GM12874 (cell line): Measurements from ENCODE around the gene ATP13A3.

ENCODE experiments used
- TF ChIP-seq, protein P1 (sequence below): IDR thresholded peaks from 2 replicates; pipeline ENCODE4 v1.5.1; 2011; ENCODE audit warnings: low read depth, mild to moderate bottlenecking, control low read depth, low read length, moderate library complexity; ENCODE audit not compliant: insufficient read depth

Gene ATP13A3

DNA sequence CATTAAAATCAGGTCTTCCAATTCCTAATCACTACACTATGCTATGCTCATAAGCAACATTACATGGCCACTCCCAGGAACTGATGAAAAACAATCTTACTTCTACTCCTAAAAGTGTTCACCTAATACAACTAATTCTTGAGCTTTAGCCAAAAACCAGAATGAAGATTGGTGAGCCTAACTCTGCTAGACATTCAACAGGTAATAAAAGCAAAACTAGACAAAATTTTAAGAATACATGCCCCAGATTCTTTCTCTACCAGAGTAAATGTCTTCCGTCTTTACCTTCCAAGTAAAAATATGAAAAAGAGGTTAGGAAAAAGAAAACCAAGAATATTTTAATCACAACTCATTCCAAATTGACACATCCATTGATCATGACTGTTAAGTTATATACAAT lies 31.3 kb downstream of the ATP13A3 start:
- TF ChIP-seq, protein P1, sequence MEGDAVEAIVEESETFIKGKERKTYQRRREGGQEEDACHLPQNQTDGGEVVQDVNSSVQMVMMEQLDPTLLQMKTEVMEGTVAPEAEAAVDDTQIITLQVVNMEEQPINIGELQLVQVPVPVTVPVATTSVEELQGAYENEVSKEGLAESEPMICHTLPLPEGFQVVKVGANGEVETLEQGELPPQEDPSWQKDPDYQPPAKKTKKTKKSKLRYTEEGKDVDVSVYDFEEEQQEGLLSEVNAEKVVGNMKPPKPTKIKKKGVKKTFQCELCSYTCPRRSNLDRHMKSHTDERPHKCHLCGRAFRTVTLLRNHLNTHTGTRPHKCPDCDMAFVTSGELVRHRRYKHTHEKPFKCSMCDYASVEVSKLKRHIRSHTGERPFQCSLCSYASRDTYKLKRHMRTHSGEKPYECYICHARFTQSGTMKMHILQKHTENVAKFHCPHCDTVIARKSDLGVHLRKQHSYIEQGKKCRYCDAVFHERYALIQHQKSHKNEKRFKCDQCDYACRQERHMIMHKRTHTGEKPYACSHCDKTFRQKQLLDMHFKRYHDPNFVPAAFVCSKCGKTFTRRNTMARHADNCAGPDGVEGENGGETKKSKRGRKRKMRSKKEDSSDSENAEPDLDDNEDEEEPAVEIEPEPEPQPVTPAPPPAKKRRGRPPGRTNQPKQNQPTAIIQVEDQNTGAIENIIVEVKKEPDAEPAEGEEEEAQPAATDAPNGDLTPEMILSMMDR: no peak

DNA sequence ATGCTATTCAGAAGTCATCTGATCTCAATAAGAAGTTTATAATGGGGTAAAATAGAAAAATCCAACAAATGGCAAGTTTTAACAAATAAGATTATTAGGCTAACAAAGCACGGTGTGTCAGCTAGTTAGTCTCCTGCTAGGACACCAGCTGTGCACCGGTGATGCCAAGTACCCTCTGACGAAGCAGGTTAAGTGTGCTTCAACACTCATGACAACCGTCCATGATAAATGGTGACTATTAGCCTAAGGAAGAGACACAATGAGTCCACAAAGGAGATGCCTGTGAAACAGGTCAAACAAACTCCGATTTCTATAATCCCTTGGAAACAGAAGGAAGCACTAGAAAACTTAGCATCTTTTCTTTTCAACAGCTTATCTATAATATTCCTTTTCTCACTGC lies 36.5 kb downstream of the ATP13A3 start:
- TF ChIP-seq, protein P1: no peak

DNA sequence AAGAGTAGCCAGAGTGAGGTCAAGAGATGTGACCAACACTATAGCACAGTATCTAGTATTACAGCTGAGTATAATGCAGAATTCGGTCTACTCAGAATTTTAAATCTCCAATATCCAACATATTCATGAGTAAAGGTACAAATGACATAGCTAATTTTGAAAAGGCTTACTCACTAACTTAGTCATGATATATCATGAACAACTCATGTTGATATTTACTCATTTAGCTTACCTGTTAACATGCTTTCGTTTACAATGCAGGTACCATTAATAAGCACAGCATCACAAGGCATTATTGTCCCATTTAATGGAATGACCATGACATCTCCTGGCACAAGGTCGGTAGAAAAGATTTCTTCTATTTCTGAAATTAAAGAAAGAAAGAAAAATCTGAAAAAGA lies 36.9 kb downstream of the ATP13A3 start:
- TF ChIP-seq, protein P1: no peak

DNA sequence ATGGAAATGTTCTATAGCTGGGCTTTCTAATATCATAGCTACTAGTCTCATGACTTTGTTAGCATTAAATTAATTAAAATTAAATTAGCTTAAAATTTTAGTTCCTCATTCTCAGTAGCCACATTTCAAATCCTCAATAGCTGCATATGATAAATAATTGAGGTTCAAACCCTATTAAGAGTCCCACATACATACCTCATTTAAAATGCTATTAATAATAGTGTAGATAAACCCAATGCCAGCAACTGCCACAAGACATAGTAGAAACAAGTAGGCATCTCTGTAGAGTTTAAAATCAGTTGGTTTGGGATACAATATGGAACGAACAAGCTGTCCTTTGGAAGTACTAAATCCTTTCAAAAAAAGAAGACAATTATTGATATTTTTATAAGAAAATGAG lies 39.1 kb downstream of the ATP13A3 start:
- TF ChIP-seq, protein P1: no peak

DNA sequence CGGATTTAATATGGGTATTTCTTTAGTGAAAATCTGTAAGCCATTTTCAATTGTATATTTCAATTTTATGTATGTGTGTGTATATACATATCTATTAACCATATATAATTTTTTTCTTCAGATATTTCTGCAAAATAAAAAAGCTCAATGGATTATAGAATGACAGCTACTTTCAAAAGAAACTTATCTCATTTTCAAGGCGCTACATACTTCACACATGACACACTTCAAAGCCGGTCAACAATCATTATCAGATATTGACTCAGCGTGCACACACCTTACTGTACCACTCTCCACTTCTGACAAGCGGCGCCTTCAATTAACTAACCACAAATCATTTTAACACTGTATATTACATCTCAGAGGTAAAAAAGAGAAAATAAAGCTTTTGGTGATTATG lies 39.6 kb downstream of the ATP13A3 start:
- TF ChIP-seq, protein P1: no peak

DNA sequence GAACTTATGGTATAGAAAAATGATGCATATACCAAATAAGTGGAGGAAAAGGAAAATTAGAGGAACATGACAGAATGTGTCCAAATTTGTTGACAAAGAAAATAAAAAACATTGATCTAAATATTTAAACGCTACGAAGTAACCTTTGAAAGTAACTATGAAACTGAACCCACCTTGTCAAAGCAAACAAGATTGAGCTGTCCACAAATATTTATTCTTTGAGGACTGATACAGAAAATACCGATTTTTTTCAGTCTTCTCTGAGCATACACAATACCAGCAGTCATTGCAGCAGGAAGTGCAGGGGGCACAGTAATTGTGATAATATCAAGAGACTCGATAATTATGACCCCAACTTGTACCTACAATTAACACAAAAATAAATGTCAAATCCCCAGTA lies 40.0 kb downstream of the ATP13A3 start:
- TF ChIP-seq, protein P1: no peak

DNA sequence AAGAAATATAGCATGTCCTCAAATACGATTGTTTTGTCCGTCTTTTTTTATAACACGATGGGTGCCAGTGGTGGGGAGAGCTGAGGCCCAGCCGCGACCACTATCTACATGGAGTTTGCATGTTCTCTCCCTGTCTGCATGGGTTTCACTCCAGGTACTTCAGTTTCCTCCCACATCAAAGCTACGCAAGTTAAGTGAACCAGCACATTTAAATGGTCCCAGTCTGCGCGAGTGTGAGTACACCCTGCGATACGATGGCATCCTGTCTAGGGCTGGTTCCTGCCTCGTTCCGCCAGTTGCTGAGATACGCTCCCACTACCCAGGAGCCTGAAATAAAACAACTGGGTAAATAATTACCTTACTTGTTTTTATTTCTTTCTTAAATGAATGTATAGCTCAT lies 40.6 kb downstream of the ATP13A3 start:
- TF ChIP-seq, protein P1: no peak

DNA sequence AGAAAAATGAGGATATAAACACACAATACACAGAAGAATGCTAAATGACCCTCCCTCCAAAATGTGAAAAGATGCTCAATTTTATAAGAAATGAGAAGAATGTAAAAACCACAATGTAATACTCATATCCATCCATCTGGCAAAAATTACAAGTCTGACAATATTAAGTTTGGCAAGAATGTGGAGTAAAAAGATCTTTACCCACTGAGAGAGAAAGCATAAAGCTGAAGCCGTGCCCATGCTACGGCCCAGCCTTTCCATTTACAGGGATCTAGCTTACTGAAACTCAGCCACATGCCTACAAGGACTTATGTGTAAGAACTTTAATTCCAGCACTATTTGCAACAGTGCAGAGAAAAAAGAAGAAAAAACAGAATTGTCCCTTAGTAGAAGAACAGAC lies 42.9 kb downstream of the ATP13A3 start:
- TF ChIP-seq, protein P1: no peak
